Epithelial cell of prostate (primary cell): ENCODE results near the gene POLR1G.

Experiments
- DNase-seq: peaks from one replicate; pipeline ENCODE4 v3.0.0-alpha.2; 2011; ENCODE audit warnings: low read depth, low spot score
- H3K27ac ChIP-seq: fragments of 450-650 bp; 2 replicates; pipeline ENCODE4 v1.5.1; 2017; ENCODE audit warnings: mild to moderate bottlenecking

The POLR1G gene

GRCh38 chr19:45442408-45442777 lies 35.9 kb downstream of the POLR1G start:
- no peak for DNase-seq
- H3K27ac ChIP-seq, result peak overlapping the region; percentile 96

- no peak for DNase-seq
- peak overlapping the region; percentile 96 for H3K27ac ChIP-seq
Observed at GRCh38 chr19:45442778-45443461, 36.5 kb downstream of the POLR1G start.

- peak; percentile 58 for DNase-seq
Observed at GRCh38 chr19:45443462-45444317, 37.2 kb downstream of the POLR1G start.

GRCh38 chr19:45444318-45445041 lies 38.0 kb downstream of the POLR1G start:
- peak overlapping the region; percentile 96 for H3K27ac ChIP-seq
- no peak for DNase-seq

More at GRCh38 chr19:45443462-45444317, 37.2 kb downstream of the POLR1G start:
- peak overlapping the region; percentile 96 for H3K27ac ChIP-seq

- no peak for DNase-seq
- H3K27ac ChIP-seq, result peak overlapping the region; percentile 96
Observed at GRCh38 chr19:45445139-45445538, 38.7 kb downstream of the POLR1G start.

- peak overlapping the region; percentile 96 for H3K27ac ChIP-seq
- DNase-seq, result no peak
Observed at GRCh38 chr19:45446295-45446694, 39.9 kb downstream of the POLR1G start.

- DNase-seq, result peak; percentile 97
- peak overlapping the region; percentile 96 for H3K27ac ChIP-seq
Observed at GRCh38 chr19:45446944-45447343, 40.5 kb downstream of the POLR1G start.

GRCh38 chr19:45448425-45448756 lies 41.9 kb downstream of the POLR1G start:
- DNase-seq, result no peak
- peak overlapping the region; percentile 96 for H3K27ac ChIP-seq

- peak overlapping the region; percentile 96 for H3K27ac ChIP-seq
- no peak for DNase-seq
Observed at GRCh38 chr19:45448887-45449299, 42.4 kb downstream of the POLR1G start.

GRCh38 chr19:45450012-45450333 lies 43.5 kb downstream of the POLR1G start:
- peak overlapping the region; percentile 96 for H3K27ac ChIP-seq
- DNase-seq, result no peak

GRCh38 chr19:45451131-45451849 lies 44.8 kb downstream of the POLR1G start:
- H3K27ac ChIP-seq, result peak overlapping the region; percentile 96
- DNase-seq, result peak; percentile 77

- DNase-seq, result no peak
- peak overlapping the region; percentile 96 for H3K27ac ChIP-seq
Observed at GRCh38 chr19:45451850-45452387, 45.5 kb downstream of the POLR1G start.

- DNase-seq, result peak; percentile 96
- peak overlapping the region; percentile 89 for H3K27ac ChIP-seq
Observed at GRCh38 chr19:45455707-45456499, 49.5 kb downstream of the POLR1G start.

- H3K27ac ChIP-seq, result peak overlapping the region; percentile 89
- DNase-seq, result no peak
Observed at GRCh38 chr19:45456500-45456815, 50.0 kb downstream of the POLR1G start.

GRCh38 chr19:45457776-45458175 lies 51.3 kb downstream of the POLR1G start:
- no peak overlapping the region for H3K27ac ChIP-seq
- no peak for DNase-seq
